ENCODE measurements around the gene PRDM8.

DNA sequence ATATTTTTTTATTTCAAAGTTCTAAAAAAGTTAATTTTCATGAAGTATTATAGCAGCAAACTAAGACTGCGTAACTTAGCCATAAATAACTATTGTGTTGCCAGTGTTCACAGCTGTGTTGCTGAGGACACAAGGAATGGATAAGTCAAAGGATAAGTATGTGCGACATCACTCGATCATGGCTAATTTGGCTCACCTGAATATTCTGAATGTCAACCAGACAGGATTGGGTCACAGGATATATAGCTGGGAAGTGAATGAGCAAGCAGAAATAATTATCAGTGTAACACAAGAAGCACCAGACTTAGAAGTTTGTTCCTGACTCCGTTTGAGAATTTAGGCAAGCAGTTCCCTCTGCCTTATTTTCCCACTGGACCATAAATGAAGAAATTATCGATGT lies 33.9 kb downstream of the PRDM8 start:
- TF ChIP-seq, protein P1, sequence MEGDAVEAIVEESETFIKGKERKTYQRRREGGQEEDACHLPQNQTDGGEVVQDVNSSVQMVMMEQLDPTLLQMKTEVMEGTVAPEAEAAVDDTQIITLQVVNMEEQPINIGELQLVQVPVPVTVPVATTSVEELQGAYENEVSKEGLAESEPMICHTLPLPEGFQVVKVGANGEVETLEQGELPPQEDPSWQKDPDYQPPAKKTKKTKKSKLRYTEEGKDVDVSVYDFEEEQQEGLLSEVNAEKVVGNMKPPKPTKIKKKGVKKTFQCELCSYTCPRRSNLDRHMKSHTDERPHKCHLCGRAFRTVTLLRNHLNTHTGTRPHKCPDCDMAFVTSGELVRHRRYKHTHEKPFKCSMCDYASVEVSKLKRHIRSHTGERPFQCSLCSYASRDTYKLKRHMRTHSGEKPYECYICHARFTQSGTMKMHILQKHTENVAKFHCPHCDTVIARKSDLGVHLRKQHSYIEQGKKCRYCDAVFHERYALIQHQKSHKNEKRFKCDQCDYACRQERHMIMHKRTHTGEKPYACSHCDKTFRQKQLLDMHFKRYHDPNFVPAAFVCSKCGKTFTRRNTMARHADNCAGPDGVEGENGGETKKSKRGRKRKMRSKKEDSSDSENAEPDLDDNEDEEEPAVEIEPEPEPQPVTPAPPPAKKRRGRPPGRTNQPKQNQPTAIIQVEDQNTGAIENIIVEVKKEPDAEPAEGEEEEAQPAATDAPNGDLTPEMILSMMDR (IDR thresholded peaks at IDR 0.05), result no peak
- TF ChIP-seq POLR2A (IDR thresholded peaks at IDR 0.05), result no peak

All from esophagus squamous epithelium (tissue), 4 donors.